Inferior parietal cortex (tissue), 1 donor: ENCODE results near the gene GARIN5A.
"Not testable (repeated sequence)": the region's sequence is repeated elsewhere in the genome, so short reads cannot be mapped to it uniquely, and the experiment has no call there.

Experiments used
- DNase-seq: peaks from one replicate; pipeline ENCODE4 v3.0.0-alpha.2; 2016; ENCODE audit errors: extremely low spot score

Gene GARIN5A

GRCh38 chr19:50465000-50465399, 11.6 kb downstream of the GARIN5A start:
- DNase-seq, result no peak

- DNase-seq, result no peak
These were observed 12.3 kb downstream of the GARIN5A start for GRCh38 chr19:50464348-50464747.

- no peak for DNase-seq
These were observed 13.7 kb downstream of the GARIN5A start for GRCh38 chr19:50462970-50463369.

GRCh38 chr19:50461066-50461875, 15.4 kb downstream of the GARIN5A start:
- DNase-seq, result peak; percentile 71

- no peak for DNase-seq
These were observed 16.4 kb downstream of the GARIN5A start for GRCh38 chr19:50460161-50460765.

- no peak for DNase-seq
These were observed 17.0 kb downstream of the GARIN5A start for GRCh38 chr19:50459638-50460037.

GRCh38 chr19:50459067-50459456, 17.6 kb downstream of the GARIN5A start:
- no peak for DNase-seq

- DNase-seq, result no peak
These were observed 18.1 kb downstream of the GARIN5A start for GRCh38 chr19:50458396-50459066.

GRCh38 chr19:50457300-50457699, 19.3 kb downstream of the GARIN5A start:
- no peak for DNase-seq

- no peak for DNase-seq
These were observed 20.7 kb downstream of the GARIN5A start for GRCh38 chr19:50455992-50456391.

- DNase-seq, result no peak
These were observed 23.4 kb downstream of the GARIN5A start for GRCh38 chr19:50453243-50453642.

GRCh38 chr19:50451223-50451534, 25.5 kb downstream of the GARIN5A start:
- DNase-seq, result no peak

GRCh38 chr19:50450369-50451222, 26.1 kb downstream of the GARIN5A start:
- DNase-seq, result no peak

- no peak for DNase-seq
These were observed 27.3 kb downstream of the GARIN5A start for GRCh38 chr19:50449236-50449899.

GRCh38 chr19:50447750-50448149, 28.9 kb downstream of the GARIN5A start:
- no peak for DNase-seq

GRCh38 chr19:50447053-50447452, 29.6 kb downstream of the GARIN5A start:
- no peak for DNase-seq

GRCh38 chr19:50444059-50444458, 32.6 kb downstream of the GARIN5A start:
- no peak for DNase-seq

- DNase-seq, result not testable (repeated sequence)
These were observed 37.5 kb downstream of the GARIN5A start for GRCh38 chr19:50439130-50439529.

GRCh38 chr19:50437862-50438449, 38.7 kb downstream of the GARIN5A start:
- DNase-seq, result no peak

- DNase-seq, result no peak
These were observed 41.0 kb downstream of the GARIN5A start for GRCh38 chr19:50435627-50436026.

GRCh38 chr19:50435221-50435620, 41.4 kb downstream of the GARIN5A start:
- no peak for DNase-seq
